Activated CD4-positive, alpha-beta T cell treated with anti-CD3 and anti-CD28 coated beads, Interleukin-2, amount 10 ng/mL, durations not matched to agents 24 days and 14 days (primary cell): Measurements from ENCODE around the gene ALX4. TPM values are rescaled to one million over a fixed set of nuclear protein-coding genes. Genes with fewer than 3 reads are reported as not detected.

ENCODE experiments used
- DNase-seq: peaks from one replicate; pipeline ENCODE4 v3.0.0; 2022
- H3K27ac Mint-ChIP-seq: one replicate; pipeline ENCODE4 v1.8.0; 2022; ENCODE audit warnings: mild to moderate bottlenecking, mixed read lengths
- H3K27me3 Mint-ChIP-seq: one replicate; pipeline ENCODE4 v1.8.0; 2022; ENCODE audit warnings: mixed read lengths
- H3K36me3 Mint-ChIP-seq: one replicate; pipeline ENCODE4 v1.8.0; 2022; ENCODE audit warnings: low read depth, mild to moderate bottlenecking, mixed read lengths
- H3K4me1 Mint-ChIP-seq: one replicate; pipeline ENCODE4 v1.8.0; 2021; ENCODE audit warnings: mixed read lengths
- H3K4me3 Mint-ChIP-seq: one replicate; pipeline ENCODE4 v1.8.0; 2022; ENCODE audit warnings: mild to moderate bottlenecking, moderate library complexity, mixed read lengths
- H3K9me3 Mint-ChIP-seq: one replicate; pipeline ENCODE4 v1.8.0; 2021; ENCODE audit warnings: mixed read lengths
- intact Hi-C: fragments of 100-400 bp; cut with micrococcal nuclease; formaldehyde crosslinking; loops from one replicate; pipeline ENCODE4 v1.15.1; 2023
- total RNA-seq: library from RNA; stranded (reverse); gene quantifications from 2 replicates; pipeline ENCODE4 v1.2.3, GENCODE V29; 2022

ALX4 gene
- total RNA-seq, 1 donor from 2014 or later, result not detected

- Mint-ChIP-seq H3K4me1 (peaks cover 3% of the 10 kb centered on the region), H3K36me3 (no peaks in the 10 kb centered on the region), H3K27me3 (peaks cover 95% of the 10 kb centered on the region), H3K9me3 (peaks cover 3% of the 10 kb centered on the region), H3K4me3 (no peak overlapping the region), H3K27ac (no peak overlapping the region)
- intact Hi-C loops, result no loop called here
- DNase-seq, result no peak
Observed at GRCh38 chr11:44316659-44317240, 6.8 kb upstream of the ALX4 start.

GRCh38 chr11:44315947-44316658 lies 6.2 kb upstream of the ALX4 start:
- Mint-ChIP-seq H3K36me3 (no peaks in the 10 kb centered on the region), H3K9me3 (peaks cover 3% of the 10 kb centered on the region), H3K27ac (no peak overlapping the region), H3K4me3 (no peak overlapping the region), H3K27me3 (peaks cover 95% of the 10 kb centered on the region), H3K4me1 (peaks cover 3% of the 10 kb centered on the region)
- intact Hi-C loops, result no loop called here
- DNase-seq, result no peak

GRCh38 chr11:44314733-44315132 lies 4.8 kb upstream of the ALX4 start:
- no peak overlapping the region for H3K27ac Mint-ChIP-seq
- H3K36me3 Mint-ChIP-seq, result no peaks in the 10 kb centered on the region
- intact Hi-C loops, result no loop called here
- no peak overlapping the region for H3K4me3 Mint-ChIP-seq
- peaks cover 96% of the 10 kb centered on the region for H3K27me3 Mint-ChIP-seq
- no peak for DNase-seq
- H3K4me1 Mint-ChIP-seq, result peaks cover 4% of the 10 kb centered on the region
- H3K9me3 Mint-ChIP-seq, result peaks cover 3% of the 10 kb centered on the region

- Mint-ChIP-seq H3K36me3 (no peaks in the 10 kb centered on the region), H3K9me3 (peaks cover 3% of the 10 kb centered on the region), H3K4me1 (peaks cover 7% of the 10 kb centered on the region), H3K4me3 (no peak overlapping the region), H3K27ac (no peak overlapping the region), H3K27me3 (peaks cover 92% of the 10 kb centered on the region)
- no peak for DNase-seq
- intact Hi-C loops, result no loop called here
Observed at GRCh38 chr11:44313761-44314489, 4.0 kb upstream of the ALX4 start.

GRCh38 chr11:44312876-44313275 lies 2.9 kb upstream of the ALX4 start:
- Mint-ChIP-seq H3K4me1 (peaks cover 7% of the 10 kb centered on the region), H3K36me3 (no peaks in the 10 kb centered on the region), H3K9me3 (peaks cover 3% of the 10 kb centered on the region), H3K27me3 (peaks cover 91% of the 10 kb centered on the region), H3K4me3 (no peak overlapping the region), H3K27ac (no peak overlapping the region)
- intact Hi-C loops, result no loop called here
- DNase-seq, result no peak

GRCh38 chr11:44311339-44312261 lies 1.7 kb upstream of the ALX4 start:
- intact Hi-C loops, result no loop called here
- peaks cover 3% of the 10 kb centered on the region for H3K9me3 Mint-ChIP-seq
- peaks cover 12% of the 10 kb centered on the region for H3K4me1 Mint-ChIP-seq
- no peak overlapping the region for H3K27ac Mint-ChIP-seq
- H3K4me3 Mint-ChIP-seq, result no peak overlapping the region
- H3K36me3 Mint-ChIP-seq, result no peaks in the 10 kb centered on the region
- DNase-seq, result no peak
- peaks cover 91% of the 10 kb centered on the region for H3K27me3 Mint-ChIP-seq

GRCh38 chr11:44310463-44311272 lies 729 bp upstream of the ALX4 start:
- Mint-ChIP-seq H3K36me3 (no peaks in the 10 kb centered on the region), H3K9me3 (peaks cover 3% of the 10 kb centered on the region), H3K27me3 (peaks cover 93% of the 10 kb centered on the region), H3K4me1 (peaks cover 20% of the 10 kb centered on the region), H3K4me3 (peak overlapping the region; percentile 50), H3K27ac (peak overlapping the region; percentile 41)
- intact Hi-C loops, result loop anchor here (1.0 kb wide), 1 partner anchor 10 kb away; no protein-coding TSS in a partner anchor
- DNase-seq, result no peak

- Mint-ChIP-seq H3K36me3 (no peaks in the 10 kb centered on the region), H3K4me1 (peaks cover 25% of the 10 kb centered on the region), H3K4me3 (peak overlapping the region; percentile 50), H3K9me3 (no peaks in the 10 kb centered on the region), H3K27me3 (peaks cover 93% of the 10 kb centered on the region), H3K27ac (peak overlapping the region; percentile 41)
- no peak for DNase-seq
- intact Hi-C loops, result loop anchor here (1.0 kb wide), 1 partner anchor 10 kb away; no protein-coding TSS in a partner anchor
Observed at GRCh38 chr11:44310206-44310462, 195 bp upstream of the ALX4 start.

GRCh38 chr11:44308923-44309477 lies 939 bp downstream of the ALX4 start:
- intact Hi-C loops, result loop anchor here (5.0 kb wide), 1 partner anchor 732 kb away; no protein-coding TSS in a partner anchor
- no peaks in the 10 kb centered on the region for H3K9me3 Mint-ChIP-seq
- no peaks in the 10 kb centered on the region for H3K36me3 Mint-ChIP-seq
- H3K4me1 Mint-ChIP-seq, result peaks cover 30% of the 10 kb centered on the region
- peak overlapping the region; percentile 34 for H3K4me3 Mint-ChIP-seq
- H3K27ac Mint-ChIP-seq, result no peak overlapping the region
- no peak for DNase-seq
- peaks cover 93% of the 10 kb centered on the region for H3K27me3 Mint-ChIP-seq

- H3K4me1 Mint-ChIP-seq, result peaks cover 30% of the 10 kb centered on the region
- DNase-seq, result no peak
- peaks cover 93% of the 10 kb centered on the region for H3K27me3 Mint-ChIP-seq
- H3K27ac Mint-ChIP-seq, result no peak overlapping the region
- intact Hi-C loops, result loop anchor here (5.0 kb wide), 1 partner anchor 731 kb away; no protein-coding TSS in a partner anchor
- no peaks in the 10 kb centered on the region for H3K36me3 Mint-ChIP-seq
- no peak overlapping the region for H3K4me3 Mint-ChIP-seq
- H3K9me3 Mint-ChIP-seq, result no peaks in the 10 kb centered on the region
Observed at GRCh38 chr11:44308256-44308922, 1.6 kb downstream of the ALX4 start.

GRCh38 chr11:44307340-44308099 lies 2.4 kb downstream of the ALX4 start:
- H3K27ac Mint-ChIP-seq, result peak overlapping the region; percentile 21
- no peaks in the 10 kb centered on the region for H3K36me3 Mint-ChIP-seq
- peak overlapping the region; percentile 22 for H3K4me3 Mint-ChIP-seq
- H3K4me1 Mint-ChIP-seq, result peaks cover 30% of the 10 kb centered on the region
- H3K27me3 Mint-ChIP-seq, result peaks cover 94% of the 10 kb centered on the region
- DNase-seq, result no peak
- H3K9me3 Mint-ChIP-seq, result no peaks in the 10 kb centered on the region
- intact Hi-C loops, result loop anchor here (5.0 kb wide), 1 partner anchor 730 kb away; no protein-coding TSS in a partner anchor

- DNase-seq, result no peak
- Mint-ChIP-seq H3K9me3 (no peaks in the 10 kb centered on the region), H3K4me3 (peak overlapping the region; percentile 88), H3K27ac (no peak overlapping the region), H3K36me3 (no peaks in the 10 kb centered on the region), H3K27me3 (peaks cover 94% of the 10 kb centered on the region), H3K4me1 (peaks cover 28% of the 10 kb centered on the region)
- intact Hi-C loops, result loop anchor here (5.0 kb wide), 1 partner anchor 730 kb away; no protein-coding TSS in a partner anchor
Observed at GRCh38 chr11:44306918-44307244, 3.1 kb downstream of the ALX4 start.
